Dendritic cell treated with granulocyte-macrophage colony-stimulating factor and Interleukin-4, amounts not matched to agents 40 ng/mL and 50 ng/mL, for 4 days (primary cell): ENCODE results near the gene LANCL1.

Experiments used
- H3K27ac Mint-ChIP-seq: one replicate; pipeline ENCODE4 v1.8.0; 2022; ENCODE audit warnings: mild to moderate bottlenecking, mixed read lengths
- H3K27me3 Mint-ChIP-seq: one replicate; pipeline ENCODE4 v1.8.0; 2022; ENCODE audit warnings: mild to moderate bottlenecking, mixed read lengths
- H3K36me3 Mint-ChIP-seq: one replicate; pipeline ENCODE4 v1.8.0; 2022; ENCODE audit warnings: low read depth, mixed read lengths
- H3K4me1 Mint-ChIP-seq: one replicate; pipeline ENCODE4 v1.8.0; 2022; ENCODE audit warnings: low read depth, mixed read lengths
- H3K4me3 Mint-ChIP-seq: one replicate; pipeline ENCODE4 v1.8.0; 2022; ENCODE audit warnings: mild to moderate bottlenecking, moderate library complexity, mixed read lengths
- H3K9me3 Mint-ChIP-seq: one replicate; pipeline ENCODE4 v1.8.0; 2022; ENCODE audit warnings: mixed read lengths
- intact Hi-C: fragments of 100-400 bp; cut with micrococcal nuclease; formaldehyde crosslinking; loops from one replicate; pipeline ENCODE4 v1.15.0; 2022

Gene LANCL1

DNA sequence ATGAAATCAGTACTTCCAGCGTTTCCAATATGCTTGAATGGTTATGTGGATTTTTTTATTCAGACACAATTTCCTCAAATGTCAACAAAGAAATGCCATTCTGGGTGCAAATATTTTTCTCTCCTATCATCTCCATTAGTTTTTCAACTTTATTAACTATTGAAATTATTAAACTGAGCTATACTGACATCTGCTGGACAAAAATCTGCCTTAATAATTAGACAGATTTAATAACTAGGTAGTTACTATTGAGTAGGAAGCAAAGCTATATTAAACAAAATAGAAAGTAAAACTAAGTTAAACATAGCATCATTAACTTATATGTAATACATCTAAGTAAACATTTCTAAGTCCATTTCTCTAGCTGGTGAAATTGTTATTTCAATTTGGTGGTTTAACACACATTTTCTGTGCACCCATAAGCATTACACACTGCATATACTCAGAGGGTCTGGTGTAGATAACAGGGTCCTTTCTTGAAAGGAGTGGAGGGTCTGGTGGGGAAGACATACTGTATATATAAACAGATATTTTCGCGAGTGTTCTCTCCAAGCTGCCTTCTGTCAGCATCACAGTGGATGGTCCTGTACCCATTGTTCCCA, 77.0 kb downstream of the LANCL1 start:
- Mint-ChIP-seq H3K36me3 (no peaks in the 10 kb centered on the region), H3K27me3 (no peaks in the 10 kb centered on the region), H3K4me1 (no peaks in the 10 kb centered on the region), H3K27ac (no peak overlapping the region), H3K9me3 (no peaks in the 10 kb centered on the region), H3K4me3 (no peak overlapping the region)
- intact Hi-C loops = no loop called here

DNA sequence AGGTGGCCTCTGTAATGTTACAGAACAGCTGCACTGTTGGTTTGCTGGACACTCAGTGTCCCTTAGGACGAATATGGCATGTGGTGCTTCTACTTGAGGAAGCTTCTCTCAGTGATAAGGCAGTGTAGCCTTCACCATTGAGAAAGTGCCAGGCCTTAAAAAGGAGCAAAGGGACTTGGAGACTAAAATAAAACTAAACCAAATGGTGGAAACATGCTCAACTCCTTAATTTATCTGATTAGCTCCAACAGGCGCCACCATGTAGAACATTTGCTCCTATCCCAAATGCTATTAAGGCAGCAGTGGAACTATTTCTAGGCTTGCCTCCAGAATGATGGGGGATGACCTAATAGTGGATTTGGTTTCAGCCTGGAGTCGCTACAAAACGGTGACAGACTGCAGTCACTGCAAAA, 84.1 kb downstream of the LANCL1 start:
- intact Hi-C loops = no loop called here
- H3K4me3 Mint-ChIP-seq = no peak overlapping the region
- H3K9me3 Mint-ChIP-seq = no peaks in the 10 kb centered on the region
- H3K27me3 Mint-ChIP-seq = no peaks in the 10 kb centered on the region
- no peak overlapping the region for H3K27ac Mint-ChIP-seq
- H3K36me3 Mint-ChIP-seq = no peaks in the 10 kb centered on the region
- H3K4me1 Mint-ChIP-seq = no peaks in the 10 kb centered on the region

DNA sequence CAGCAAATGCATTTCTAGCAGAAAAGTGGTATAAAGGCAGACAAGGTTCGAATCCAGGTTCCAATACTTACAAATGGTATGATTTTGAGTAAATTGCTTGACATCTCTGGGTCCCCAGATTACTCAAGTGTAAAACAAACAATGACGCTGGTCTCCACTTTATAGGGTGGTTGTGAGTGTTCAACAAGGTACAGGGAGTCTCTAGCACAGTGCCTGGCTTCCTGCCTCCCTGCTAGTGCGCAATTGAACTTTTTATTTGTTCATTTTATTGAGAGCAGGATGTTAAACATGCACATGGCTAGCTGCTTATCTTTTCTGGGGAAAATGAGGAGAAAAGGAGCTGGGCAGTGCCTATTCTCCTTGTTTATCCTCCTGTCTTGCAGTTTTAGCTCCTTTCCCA, 86.7 kb downstream of the LANCL1 start:
- Mint-ChIP-seq H3K9me3 (no peaks in the 10 kb centered on the region), H3K36me3 (no peaks in the 10 kb centered on the region), H3K4me3 (no peak overlapping the region), H3K4me1 (no peaks in the 10 kb centered on the region), H3K27me3 (no peaks in the 10 kb centered on the region), H3K27ac (no peak overlapping the region)
- intact Hi-C loops = no loop called here

GRCh38 chr2:210388148-210388547, 88.4 kb downstream of the LANCL1 start:
- intact Hi-C loops = no loop called here
- H3K4me1 Mint-ChIP-seq = no peaks in the 10 kb centered on the region
- no peaks in the 10 kb centered on the region for H3K27me3 Mint-ChIP-seq
- H3K27ac Mint-ChIP-seq = no peak overlapping the region
- no peak overlapping the region for H3K4me3 Mint-ChIP-seq
- no peaks in the 10 kb centered on the region for H3K9me3 Mint-ChIP-seq
- no peaks in the 10 kb centered on the region for H3K36me3 Mint-ChIP-seq

GRCh38 chr2:210387074-210387473, 89.5 kb downstream of the LANCL1 start:
- no peak overlapping the region for H3K4me3 Mint-ChIP-seq
- no peaks in the 10 kb centered on the region for H3K36me3 Mint-ChIP-seq
- intact Hi-C loops = no loop called here
- H3K27ac Mint-ChIP-seq = no peak overlapping the region
- no peaks in the 10 kb centered on the region for H3K4me1 Mint-ChIP-seq
- no peaks in the 10 kb centered on the region for H3K27me3 Mint-ChIP-seq
- no peaks in the 10 kb centered on the region for H3K9me3 Mint-ChIP-seq
